PC-3 (cell line): ENCODE measurements around the gene SAPCD1.

Experiments used
- CTCF ChIP-seq: fragments of 300-600 bp; sonication (generic); conservative IDR thresholded peaks from 2 replicates; pipeline ENCODE4 v1.5.1; 2017; ENCODE audit warnings: antibody characterized with exemption, low read depth, mild to moderate bottlenecking, low read length
- EZH2 ChIP-seq: fragments of 300-600 bp; sonication (generic); IDR thresholded peaks from one replicate; pipeline ENCODE4 v1.6.1; 2017; ENCODE audit warnings: antibody characterized with exemption, mild to moderate bottlenecking, low read length; ENCODE audit not compliant: unreplicated experiment
- EZH2phosphoT487 ChIP-seq: fragments of 300-600 bp; sonication (generic); IDR thresholded peaks from 2 replicates; pipeline ENCODE4 v1.6.1; 2018; ENCODE audit warnings: mild to moderate bottlenecking, antibody characterized with exemption, low read length, borderline replicate concordance

GRCh38 chr6:31740397-31741223 lies 21.8 kb upstream of the SAPCD1 start:
- TF ChIP-seq CTCF (no peak), EZH2phosphoT487 (no peak), EZH2 (no peak)
